Activated CD4-positive, alpha-beta T cell treated with anti-CD3 and anti-CD28 coated beads, Interleukin-10, Interleukin-2, amounts not matched to agents 100 ng/mL and 50 ng/mL, durations not matched to agents 16 hours and 8 hours (primary cell): ENCODE results near the gene ACTL6B.
A peak's percentile ranks its signal among the peaks of the same experiment; 100 is the strongest.
"Not testable (repeated sequence)": the region's sequence is repeated elsewhere in the genome, so short reads cannot be mapped to it uniquely, and the experiment has no call there.

ENCODE experiments used
- DNase-seq: peaks from one replicate; pipeline ENCODE4 v3.0.0-alpha.2; 2020

The ACTL6B gene

DNA sequence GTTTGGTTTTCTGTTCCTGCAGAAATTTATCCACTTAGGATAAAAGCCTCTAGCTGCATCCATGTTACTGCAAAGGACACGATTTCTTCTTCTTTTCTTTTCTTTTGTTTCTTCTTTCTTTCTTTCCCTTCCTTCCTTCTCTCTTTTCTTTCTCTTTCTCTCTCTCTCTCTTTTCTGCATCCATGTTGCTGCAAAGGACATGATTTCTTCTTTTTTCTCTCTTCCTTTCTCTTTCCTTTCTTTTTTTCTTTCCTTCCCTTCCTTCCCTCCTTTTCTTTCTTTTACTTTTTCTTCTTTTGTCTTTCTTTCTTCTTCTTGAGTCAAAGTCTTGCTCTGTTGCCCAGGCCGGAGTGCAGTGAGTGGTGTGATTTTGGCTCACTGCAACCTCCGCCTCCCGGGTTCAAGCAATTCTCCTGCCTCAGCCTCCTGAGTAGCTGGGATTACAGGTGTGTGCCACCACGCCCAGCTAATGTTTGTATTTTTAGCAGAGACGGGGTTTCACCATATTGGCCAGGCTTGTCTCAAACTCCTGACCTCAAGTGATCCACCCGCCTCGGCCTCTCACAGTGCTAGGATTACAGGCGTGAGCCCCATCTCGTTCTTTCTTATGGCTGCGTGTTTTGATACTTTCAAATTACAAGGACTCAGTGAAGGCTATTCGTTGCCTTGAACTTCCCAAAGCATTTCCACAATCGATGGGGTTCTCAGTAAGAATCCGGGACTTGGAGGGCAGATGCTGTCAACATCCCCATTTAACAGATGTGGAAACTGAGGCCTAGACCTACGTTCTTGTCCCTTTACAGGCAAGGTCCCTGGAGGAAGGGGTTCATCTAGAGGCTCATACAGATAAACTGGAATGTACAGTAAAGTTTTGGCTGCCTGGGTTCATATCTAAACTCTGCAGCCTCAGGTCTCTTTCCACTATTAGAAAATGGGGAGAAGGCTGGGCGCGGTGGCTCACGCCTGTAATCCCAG is 15.4 kb upstream of the ACTL6B start:
- DNase-seq, result no peak

DNA sequence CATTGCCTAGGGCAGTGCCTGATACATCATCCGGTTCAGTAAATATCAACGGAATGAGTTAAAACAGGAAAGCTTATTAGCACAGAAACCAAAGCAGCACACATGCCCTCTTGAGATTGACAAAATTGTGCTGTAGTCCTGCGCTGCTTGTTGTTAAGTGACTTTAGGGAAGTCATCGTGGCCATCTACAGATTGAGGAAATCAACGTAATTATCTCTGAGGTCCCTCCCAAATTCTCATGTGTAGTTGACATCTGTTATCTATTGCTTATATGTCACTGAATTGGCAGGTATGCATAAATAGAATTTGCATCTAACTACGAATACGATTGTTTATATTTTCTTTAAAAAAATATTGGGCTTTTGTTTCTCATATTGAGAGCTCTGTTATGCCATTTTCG is 13.8 kb upstream of the ACTL6B start:
- no peak for DNase-seq

DNA sequence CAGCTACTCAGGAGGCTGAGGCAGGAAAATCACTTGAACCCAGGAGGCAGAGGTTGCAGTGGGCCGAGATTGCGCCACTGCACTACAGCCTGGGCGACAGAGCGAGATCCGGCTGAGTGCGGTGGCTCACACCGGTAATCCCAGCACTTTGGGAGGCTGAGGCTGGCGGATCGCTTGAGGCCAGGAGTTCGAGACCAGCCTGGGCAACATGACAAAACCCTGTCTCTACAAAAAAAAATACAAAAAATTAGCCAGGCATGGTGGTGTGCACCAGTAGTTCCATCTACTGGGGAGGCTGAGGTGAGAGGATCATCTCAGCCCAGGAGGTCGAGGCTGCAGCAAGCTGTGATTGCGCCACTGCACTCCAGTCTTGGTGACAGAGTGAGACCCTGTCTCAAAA is 12.9 kb upstream of the ACTL6B start:
- DNase-seq, result not testable (repeated sequence)

DNA sequence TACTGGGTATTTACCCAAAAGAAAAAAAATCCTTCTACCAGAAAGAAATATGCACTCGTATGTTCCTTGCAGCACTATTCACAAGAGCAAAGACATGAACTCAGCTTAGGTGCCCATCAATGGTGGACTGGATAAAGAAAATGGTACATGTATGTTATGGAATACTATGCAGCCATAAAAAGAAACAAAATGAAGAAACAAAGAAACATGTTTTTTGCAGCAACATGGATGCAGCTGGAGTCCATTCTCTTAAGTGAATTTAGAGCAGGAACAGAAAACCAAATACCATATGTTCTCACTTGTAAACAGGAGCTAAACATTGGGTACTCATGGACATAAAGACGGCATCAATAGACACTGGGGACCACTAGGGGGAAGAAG is 11.8 kb upstream of the ACTL6B start:
- DNase-seq, result no peak

DNA sequence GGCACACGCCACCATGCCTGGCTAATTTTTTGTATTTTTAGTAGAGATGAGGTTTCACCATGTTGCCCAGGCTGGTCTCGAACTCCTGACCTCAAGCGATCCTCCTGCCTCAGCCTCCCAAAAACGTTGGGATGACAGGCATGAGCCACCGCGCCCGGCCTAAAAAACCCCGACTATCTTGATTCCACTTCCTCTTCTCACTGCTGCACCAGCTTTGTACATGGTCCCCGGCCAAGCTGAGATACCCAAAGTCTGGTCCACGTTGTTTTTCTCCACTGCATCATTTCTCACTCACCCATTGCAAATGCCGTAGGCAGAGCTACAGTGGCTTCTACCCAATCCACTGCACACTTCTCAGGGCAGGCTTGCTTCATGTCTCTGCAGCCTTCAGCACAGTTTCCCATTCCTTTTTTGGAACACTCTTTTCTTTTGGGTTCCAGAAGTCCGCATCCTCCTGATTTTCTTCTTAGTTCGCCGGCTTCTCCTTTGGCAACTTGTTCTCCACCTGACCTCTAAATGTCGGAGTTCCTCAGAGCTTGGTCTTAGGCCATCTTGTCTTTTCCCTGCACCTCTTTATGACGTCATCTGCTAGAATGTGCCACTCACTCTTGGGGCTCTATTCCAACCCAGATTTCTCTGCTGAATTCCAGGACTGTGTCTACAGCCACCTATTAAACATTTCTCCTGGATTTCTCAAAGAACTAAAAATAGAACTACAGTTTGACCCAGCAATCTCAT is 11.3 kb upstream of the ACTL6B start:
- no peak for DNase-seq

DNA sequence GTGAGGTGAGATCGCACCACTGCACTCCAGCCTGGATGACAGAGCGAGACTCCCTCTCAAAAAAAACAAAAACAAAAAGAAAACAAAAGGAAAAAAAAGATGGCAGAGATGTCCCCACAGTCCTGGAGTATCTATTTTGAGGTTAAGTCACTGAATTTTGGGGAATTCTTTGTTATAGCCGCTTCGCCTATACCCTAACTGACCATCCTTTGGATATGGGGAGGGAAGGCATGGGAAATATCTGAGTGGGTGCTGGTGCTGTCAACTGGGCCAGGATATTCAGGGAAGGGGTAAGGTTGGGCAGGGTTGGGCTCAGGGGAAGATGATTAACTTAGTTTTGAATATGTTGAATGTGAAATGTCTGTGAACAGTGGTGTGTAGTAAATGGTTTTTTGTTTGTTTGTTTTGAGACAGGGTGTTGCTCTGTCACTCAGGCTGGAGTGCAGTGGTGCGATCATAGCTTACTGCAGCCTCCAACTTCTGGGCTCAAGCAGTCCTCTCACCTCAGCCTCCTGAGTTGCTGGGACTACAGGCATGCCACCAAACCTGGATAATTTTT is 9.0 kb upstream of the ACTL6B start:
- DNase-seq, result no peak

- not testable (repeated sequence) for DNase-seq
These were observed 6.0 kb upstream of the ACTL6B start for GRCh38 chr7:100662194-100662776.

- DNase-seq, result no peak
These were observed 1.1 kb downstream of the ACTL6B start for GRCh38 chr7:100654908-100655831.

DNA sequence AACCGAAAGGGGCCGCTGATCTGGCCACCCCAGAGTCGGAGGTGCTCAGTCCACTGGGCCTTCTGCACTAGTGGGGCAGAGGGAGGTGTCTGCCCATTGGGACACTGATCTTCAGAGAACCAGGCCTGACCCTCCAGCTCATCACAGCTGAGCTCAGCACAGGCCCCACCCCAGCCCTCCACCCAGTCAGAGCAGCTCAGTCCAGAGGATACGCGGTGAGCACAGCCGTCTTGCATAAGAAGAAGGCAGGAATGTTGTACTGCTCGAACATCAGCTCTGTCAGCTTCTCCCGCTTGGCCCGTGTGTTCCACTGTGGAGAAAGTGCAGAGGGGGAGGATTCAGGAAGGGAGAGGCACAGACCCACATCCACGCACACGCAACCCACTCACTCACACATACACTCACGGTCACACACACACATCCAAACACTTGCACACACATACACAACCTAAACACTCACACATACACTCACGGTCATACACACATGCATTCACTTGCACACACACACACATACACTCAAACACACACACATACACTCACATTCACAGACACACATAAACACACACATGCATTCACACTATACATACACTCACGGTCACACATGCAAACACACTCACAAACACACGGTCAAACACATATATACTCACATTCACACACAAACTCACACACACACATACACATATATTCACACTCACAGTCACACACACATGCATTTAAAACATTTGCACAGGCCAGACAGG is 6.3 kb downstream of the ACTL6B start:
- no peak for DNase-seq

GRCh38 chr7:100642534-100642907 is 13.7 kb downstream of the ACTL6B start:
- DNase-seq, result peak; percentile 19

DNA sequence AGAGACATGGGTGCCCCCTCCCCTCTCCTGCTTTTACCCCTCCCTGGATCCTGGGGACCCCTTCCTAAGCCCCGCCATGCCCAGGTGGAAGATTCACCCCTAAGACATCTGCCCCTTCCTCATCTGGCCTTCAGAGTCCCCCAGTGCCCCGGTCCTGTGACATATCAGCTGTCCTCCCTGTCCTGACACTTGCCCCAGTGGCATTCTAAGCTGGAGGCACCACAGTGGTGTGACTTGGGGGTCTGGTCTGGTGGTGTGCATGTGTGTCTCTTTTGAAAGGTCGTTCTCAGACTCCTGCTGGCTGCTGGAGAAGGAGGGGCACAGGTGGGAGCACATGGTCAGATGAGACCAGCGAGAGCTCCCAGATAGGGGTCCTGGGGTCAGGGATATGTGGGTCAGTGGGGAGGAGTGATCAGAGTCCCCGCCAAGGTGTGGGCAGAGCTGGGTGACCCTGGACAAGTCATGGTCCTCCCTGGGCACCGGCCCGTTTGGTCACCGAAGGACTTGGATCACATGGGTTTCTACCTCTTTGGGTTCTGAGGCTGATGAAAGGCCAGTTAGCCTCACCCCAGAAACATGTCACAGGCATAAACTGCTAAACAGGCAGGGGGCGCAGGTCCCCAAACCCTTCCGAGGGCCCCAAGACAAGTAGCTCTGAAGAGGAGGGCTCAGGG is 14.3 kb downstream of the ACTL6B start:
- no peak for DNase-seq

DNA sequence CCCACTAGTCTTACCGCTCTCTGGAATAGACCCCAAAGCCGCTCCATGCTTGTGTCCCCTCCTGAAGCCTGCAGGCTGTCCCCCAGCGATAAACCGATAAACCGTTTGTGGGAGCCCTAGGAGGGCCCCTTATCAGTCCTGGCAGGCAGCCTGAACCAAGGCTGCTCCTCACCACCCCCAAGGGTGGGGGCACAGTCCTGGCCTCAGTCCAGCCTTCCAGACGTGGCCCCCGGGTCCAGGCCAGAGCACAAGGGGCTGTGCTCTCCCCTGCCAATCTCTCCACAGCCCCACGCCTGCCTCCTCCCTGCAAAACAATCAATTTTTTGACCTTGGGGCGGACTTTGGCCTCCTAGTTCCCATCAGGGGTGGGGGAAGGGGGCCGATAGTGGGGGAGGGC is 14.8 kb downstream of the ACTL6B start, which contains the start of gene TFR2:
TFR2 (minus strand) TSS at position 90 of the 397 bp plus-strand sequence; CDS start at position 47, 43 bp downstream.
- DNase-seq, result no peak

DNA sequence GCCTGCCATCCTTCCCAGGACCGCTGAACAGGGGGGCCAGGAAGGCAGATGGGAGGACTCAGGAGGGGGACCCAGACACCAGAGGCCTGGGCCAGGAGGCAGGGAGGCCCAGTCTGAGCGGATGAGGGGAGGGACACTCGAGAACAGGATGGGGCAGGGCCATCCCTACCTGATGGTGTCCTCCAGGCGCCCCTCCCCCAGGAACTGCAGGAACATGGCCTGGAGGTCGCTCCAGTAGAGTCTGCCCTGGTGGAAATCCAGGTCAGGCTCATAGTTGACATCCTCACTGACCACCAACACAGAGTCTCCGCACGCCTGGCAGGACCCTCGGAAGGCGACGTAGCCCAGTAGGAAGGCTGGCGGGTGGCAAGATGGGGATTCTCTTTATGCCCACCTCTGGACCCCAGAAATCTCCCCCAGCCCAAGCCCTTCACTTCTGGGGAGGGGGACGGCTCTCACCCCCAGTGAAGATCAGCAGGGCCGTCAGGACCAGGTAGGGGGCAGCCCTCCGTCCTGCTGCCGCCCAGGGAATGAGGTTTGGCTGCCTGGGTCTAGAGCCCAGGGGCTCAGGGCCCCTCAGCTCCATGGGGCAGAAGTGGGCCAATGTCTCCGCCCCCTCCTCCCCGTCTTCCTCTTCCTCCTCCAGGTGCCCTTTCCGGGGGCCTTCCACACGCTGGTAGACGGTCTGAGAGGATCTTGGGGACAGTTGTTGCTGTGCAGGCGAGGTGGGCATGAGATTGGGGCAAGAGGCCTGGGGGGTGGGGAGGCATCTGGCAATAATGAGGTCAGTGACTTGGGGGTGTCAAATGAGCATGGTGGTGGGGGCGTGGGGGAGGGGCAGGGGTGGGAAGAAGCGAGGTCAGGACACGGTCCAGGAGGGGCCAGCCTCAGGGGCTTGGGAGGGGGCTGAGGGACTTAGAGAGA is 15.5 kb downstream of the ACTL6B start:
- DNase-seq, result no peak

GRCh38 chr7:100639995-100640516 is 16.2 kb downstream of the ACTL6B start:
- no peak for DNase-seq

DNA sequence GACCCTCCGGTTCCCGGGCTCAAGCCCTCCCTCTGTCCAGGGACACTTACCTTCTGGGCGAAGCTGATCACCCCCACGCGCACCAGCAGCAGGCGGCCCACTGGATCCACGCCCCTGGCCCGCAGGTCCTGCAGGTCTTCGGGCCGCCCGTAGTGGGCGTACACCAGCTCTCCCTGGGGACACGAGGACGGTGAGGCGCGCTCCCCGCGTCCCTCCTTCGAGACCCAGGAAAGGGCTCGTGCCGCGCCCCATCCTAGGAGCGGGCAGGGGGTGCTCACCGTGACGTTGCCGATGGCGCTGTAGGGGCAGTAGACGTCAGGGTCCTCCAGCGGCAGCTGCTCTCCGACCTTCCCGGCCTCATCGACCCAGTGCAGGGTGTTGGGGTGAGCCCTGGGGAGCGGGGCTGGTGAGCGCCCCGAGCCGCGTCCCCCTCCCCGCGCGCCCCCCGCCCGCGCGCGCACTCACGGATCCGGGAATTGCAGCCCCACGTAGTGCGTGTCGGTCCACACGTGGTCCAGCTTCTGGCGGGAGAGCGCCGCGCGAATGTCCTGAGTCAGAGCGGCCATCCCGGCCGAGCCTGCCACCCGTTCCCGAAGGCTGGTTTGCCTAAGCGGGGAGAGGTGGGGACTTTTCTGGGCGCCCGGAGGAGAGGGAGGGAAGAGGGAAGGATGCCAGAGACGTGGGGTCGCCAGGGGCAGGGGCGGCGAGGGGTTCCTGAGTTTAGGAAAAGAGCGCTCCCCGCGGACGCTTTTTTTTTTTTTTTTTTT is 23.1 kb downstream of the ACTL6B start:
- DNase-seq, result peak; percentile 79

GRCh38 chr7:100630066-100630465 is 26.2 kb downstream of the ACTL6B start:
- DNase-seq, result no peak

- DNase-seq, result peak; percentile 56
These were observed 27.0 kb downstream of the ACTL6B start for GRCh38 chr7:100629117-100629716.

DNA sequence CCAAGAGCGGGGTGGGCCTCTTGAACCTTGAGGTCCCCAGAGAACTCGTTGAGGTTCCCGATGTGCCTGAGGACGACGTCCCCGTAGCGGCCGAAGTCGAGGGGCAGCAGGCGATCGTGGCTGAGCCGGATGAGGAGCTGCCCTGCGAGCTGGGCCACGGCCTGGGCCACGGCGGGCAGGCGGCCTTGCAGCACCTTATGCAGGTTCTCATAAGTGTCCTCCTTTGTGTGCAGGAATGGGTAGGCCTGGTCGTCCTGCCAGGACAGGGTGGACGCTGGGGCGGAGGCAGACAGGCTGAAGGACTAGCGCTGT is 29.1 kb downstream of the ACTL6B start:
- DNase-seq, result no peak
